Lung (tissue), 12 donors: ENCODE measurements around the gene DACT2. TPM values are rescaled to one million over a fixed set of nuclear protein-coding genes. Genes with fewer than 3 reads are reported as not detected.

ENCODE experiments used
- ATAC-seq: fragments of 200-7000 bp; cut with Tn5 transposase; one replicate; pipeline ENCODE4 v1.9.1; 2020; ENCODE audit warnings: moderate number of reproducible peaks; ENCODE audit not compliant: insufficient read depth, low FRiP score
- DNase-seq, 3 donors: peaks; one replicate each; pipeline ENCODE4 v3.0.0-alpha.2; 2013 to 2017
- H3K27ac ChIP-seq, 2 donors: one replicate each; pipeline ENCODE4 v1.5.1; 2013; ENCODE audit warnings: mild to moderate bottlenecking in 2 of 2, moderate library complexity in 2 of 2, control low read depth in 1 of 2, inconsistent platforms in 1 of 2, low read depth in 1 of 2, low read length in 1 of 2
- H3K27me3 ChIP-seq, 3 donors: one replicate each; pipeline ENCODE4 v1.5.1; 2013; ENCODE audit warnings: low read length in 2 of 3; ENCODE audit not compliant: control insufficient read depth in 3 of 3, insufficient read depth in 3 of 3
- H3K36me3 ChIP-seq, 4 donors: one replicate each; pipeline ENCODE4 v1.5.1; 2013; ENCODE audit warnings: low read length in 4 of 4, mild to moderate bottlenecking in 1 of 4, moderate library complexity in 1 of 4; ENCODE audit not compliant: control insufficient read depth in 4 of 4, insufficient read depth in 4 of 4
- H3K4me1 ChIP-seq, 5 donors: one replicate each; pipeline ENCODE4 v1.5.1; 2013; ENCODE audit warnings: low read length in 5 of 5, mild to moderate bottlenecking in 2 of 5, moderate library complexity in 1 of 5; ENCODE audit not compliant: control insufficient read depth in 5 of 5, insufficient read depth in 5 of 5
- H3K4me3 ChIP-seq: one replicate; pipeline ENCODE4 v1.5.1; 2013; ENCODE audit warnings: mild to moderate bottlenecking, control low read depth, moderate library complexity
- H3K9ac ChIP-seq, 2 donors: one replicate each; pipeline ENCODE4 v1.5.1; 2013; ENCODE audit warnings: low read length in 2 of 2, control low read depth in 1 of 2; ENCODE audit not compliant: insufficient read depth in 1 of 2
- H3K9me3 ChIP-seq, 4 donors: one replicate each; pipeline ENCODE4 v1.5.1; 2013; ENCODE audit warnings: low read length in 3 of 4, mild to moderate bottlenecking in 1 of 4, moderate library complexity in 1 of 4; ENCODE audit not compliant: control insufficient read depth in 4 of 4, insufficient read depth in 3 of 4
- WGBS, 2 donors: extraction: QIAGEN DNeasy Blood & Tissue Kit; methylation state at CpG; one replicate each; pipeline ENCODE4 v1.1.7; 2013; 5-methylcytosine and 5-hydroxymethylcytosine counted together
- polyA plus RNA-seq, 2 donors: library from polyadenylated mRNA; stranded (reverse); fragments of 200-250 nt; gene quantifications; one replicate each; pipeline ENCODE4 v1.2.1, GENCODE V29; 2013
- total RNA-seq, 2 donors: library from RNA; depleted of rRNA in 1 of 2; stranded (reverse); fragments of >200 nt in 1 of 2; gene quantifications; one replicate each; pipeline ENCODE4 v1.2.1, GENCODE V29; 2014 to 2021
- TF ChIP-seq, protein P1 (sequence below): IDR thresholded peaks from 2 replicates; pipeline ENCODE4 v1.5.1; 2012; ENCODE audit warnings: mild to moderate bottlenecking; ENCODE audit errors: control extremely low read depth, extremely low read depth
- donor health status: control.
- donor health status: control.
- donor health status: Bipolar disorder and iron deficiency.
- donor health status: healthy.
- donor health status: DM: yes; HTN: yes; CAD: no.

DACT2 gene
- total and polyA plus RNA-seq, 4 donors: 0.30 to 2.6 (median 1.7) TPM

DNA sequence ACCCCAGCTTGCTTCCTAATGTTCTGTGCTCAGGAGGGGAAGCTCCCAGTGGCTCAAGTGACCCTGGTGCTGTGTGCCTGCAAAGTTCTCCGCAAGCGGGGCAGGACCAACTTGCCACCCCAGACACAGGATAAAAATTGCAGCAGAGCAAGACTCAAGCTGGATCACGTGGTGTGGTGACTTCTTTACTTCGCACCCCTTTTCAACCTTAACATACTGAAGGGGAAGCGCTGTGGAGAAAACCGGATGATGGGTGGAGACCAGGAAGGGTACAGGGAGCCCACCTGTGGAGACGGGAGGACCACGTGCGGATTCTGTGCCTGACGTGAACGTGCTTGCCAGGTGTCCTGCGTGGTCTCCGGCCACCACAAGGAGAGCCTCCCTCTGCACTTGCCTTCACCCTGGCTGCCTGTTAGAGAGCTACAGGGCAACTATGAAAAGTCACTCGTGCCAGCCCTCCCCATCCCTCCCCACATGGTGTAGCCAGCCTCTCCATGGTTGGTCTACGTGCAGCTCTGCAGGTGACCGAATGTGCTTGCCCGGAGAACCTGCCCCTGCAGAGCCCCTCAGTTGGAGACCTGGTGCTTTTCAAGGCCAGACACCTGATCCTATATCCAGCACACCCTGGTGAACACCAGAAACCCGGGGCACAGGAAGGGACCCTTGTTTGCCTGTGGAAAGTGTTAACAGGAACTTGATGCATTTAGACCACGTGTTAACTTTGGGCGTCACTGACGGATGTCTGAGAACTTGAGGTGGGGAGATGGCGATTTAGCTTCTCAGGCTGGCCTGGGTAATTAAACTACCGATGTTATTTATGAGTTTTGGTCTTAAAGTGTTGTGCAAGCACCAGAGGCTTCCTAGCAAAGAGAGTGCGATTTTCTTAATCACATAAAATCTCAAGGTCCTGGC, 23.9 kb upstream of the DACT2 start:
- no peak overlapping the region for H3K27ac ChIP-seq
- H3K4me1 ChIP-seq: peaks cover 0 to 38% (median 0%) of the 10 kb centered on the region in 5 donors
- 66 to 72% methylated on average over 22 to 24 of the region's 24 CpGs for WGBS, 2 donors
- TF ChIP-seq, protein P1, sequence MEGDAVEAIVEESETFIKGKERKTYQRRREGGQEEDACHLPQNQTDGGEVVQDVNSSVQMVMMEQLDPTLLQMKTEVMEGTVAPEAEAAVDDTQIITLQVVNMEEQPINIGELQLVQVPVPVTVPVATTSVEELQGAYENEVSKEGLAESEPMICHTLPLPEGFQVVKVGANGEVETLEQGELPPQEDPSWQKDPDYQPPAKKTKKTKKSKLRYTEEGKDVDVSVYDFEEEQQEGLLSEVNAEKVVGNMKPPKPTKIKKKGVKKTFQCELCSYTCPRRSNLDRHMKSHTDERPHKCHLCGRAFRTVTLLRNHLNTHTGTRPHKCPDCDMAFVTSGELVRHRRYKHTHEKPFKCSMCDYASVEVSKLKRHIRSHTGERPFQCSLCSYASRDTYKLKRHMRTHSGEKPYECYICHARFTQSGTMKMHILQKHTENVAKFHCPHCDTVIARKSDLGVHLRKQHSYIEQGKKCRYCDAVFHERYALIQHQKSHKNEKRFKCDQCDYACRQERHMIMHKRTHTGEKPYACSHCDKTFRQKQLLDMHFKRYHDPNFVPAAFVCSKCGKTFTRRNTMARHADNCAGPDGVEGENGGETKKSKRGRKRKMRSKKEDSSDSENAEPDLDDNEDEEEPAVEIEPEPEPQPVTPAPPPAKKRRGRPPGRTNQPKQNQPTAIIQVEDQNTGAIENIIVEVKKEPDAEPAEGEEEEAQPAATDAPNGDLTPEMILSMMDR: no peak
- H3K9ac ChIP-seq: no peak overlapping the region
- no peak for ATAC-seq
- H3K4me3 ChIP-seq: no peak overlapping the region
- no peaks in the 10 kb centered on the region for H3K27me3 ChIP-seq
- no peak for DNase-seq
- H3K9me3 ChIP-seq: peaks cover 0 to 3% (median 0%) of the 10 kb centered on the region in 4 donors
- no peaks in the 10 kb centered on the region for H3K36me3 ChIP-seq

DNA sequence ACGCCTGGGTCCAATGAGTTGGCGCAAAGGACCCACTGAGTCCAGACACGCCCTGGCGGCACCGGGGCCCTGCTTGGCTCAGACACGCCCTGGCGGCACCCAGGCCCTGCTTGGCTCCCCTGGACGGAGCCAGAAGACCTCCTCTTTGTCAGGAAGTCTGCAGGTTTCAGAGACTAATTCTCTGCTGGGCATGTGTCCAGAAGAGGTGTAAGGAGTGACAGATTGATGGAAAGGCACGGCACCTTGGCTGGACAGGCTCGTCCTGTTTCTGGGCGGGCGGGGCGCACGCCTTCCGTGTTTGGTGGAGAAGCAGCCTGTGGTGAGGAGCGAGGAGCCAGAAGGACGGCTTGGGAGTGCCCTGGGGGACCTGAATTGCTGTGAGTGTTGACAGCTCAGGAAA, 23.1 kb upstream of the DACT2 start:
- no peak for ATAC-seq
- no peak overlapping the region for H3K27ac ChIP-seq
- H3K4me3 ChIP-seq: no peak overlapping the region
- TF ChIP-seq, protein P1: no peak
- no peaks in the 10 kb centered on the region for H3K36me3 ChIP-seq
- peaks cover 0 to 38% (median 0%) of the 10 kb centered on the region in 5 donors for H3K4me1 ChIP-seq
- DNase-seq: no peak
- WGBS, 2 donors: 64 to 72% methylated on average over 17 of the region's 17 CpGs
- H3K9me3 ChIP-seq: peaks cover 0 to 3% (median 0%) of the 10 kb centered on the region in 4 donors
- no peak overlapping the region for H3K9ac ChIP-seq
- no peaks in the 10 kb centered on the region for H3K27me3 ChIP-seq

DNA sequence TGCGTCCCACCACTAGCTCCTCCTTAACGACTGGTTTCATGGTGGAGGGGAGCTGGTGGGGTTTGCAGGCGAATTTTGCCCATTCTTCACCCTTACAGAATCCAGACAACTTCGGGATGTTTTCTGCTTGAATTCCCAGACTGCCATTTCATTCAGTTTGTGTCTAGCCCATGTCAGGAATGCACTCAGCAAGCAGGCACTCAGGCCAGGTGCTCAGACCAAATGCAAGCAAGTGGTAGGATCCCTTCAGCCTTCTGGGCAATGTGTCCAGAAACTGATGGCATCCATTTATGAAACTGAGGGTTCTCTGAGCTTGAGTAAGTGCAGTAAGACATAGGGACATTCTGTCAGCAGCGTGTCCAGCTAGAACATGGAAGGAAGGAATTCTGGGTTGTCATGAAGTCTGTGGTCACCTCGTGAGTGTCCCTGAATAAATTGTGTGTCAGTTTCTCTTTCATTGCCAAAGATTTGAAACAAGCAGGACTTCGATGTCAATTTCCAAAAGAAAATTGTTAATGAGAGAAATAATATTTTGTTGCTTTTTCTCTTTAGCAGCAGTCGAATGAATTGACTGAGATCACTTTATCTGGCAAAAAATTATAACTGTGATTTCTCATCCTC, 21.8 kb upstream of the DACT2 start:
- Histone ChIP-seq H3K4me1 (peaks cover 0 to 36% (median 0%) of the 10 kb centered on the region in 5 donors), H3K9me3 (peaks cover 0 to 3% (median 0%) of the 10 kb centered on the region in 4 donors), H3K4me3 (no peak overlapping the region), H3K36me3 (no peaks in the 10 kb centered on the region), H3K27ac (no peak overlapping the region), H3K27me3 (no peaks in the 10 kb centered on the region), H3K9ac (no peak overlapping the region)
- no peak for ATAC-seq
- TF ChIP-seq, protein P1: no peak
- 70 to 78% methylated on average over 8 of the region's 8 CpGs for WGBS, 2 donors
- peak in 2 of 3 donors; percentile 60 to 74 for DNase-seq
